ENCODE results near the gene OR2M5. TPM values are rescaled to one million over a fixed set of nuclear protein-coding genes. Genes with fewer than 3 reads are reported as not detected.

Gene OR2M5
- total RNA-seq = not detected in 2 replicates
- not detected in 2 replicates for polyA plus RNA-seq
- polyA plus RNA-seq (2012) = not detected in 2 replicates
- polyA minus RNA-seq (ENCODE audit: low replicate concordance) = not detected in 2 replicates

GRCh38 chr1:248144513-248145198 is at the start of gene OR2M5:
Gene OR2M5 (plus strand): TSS chr1:248145148. CDS start chr1:248145148, 0 bp downstream.
- no peak within 1 kb of the TSS for H3K9ac ChIP-seq (ENCODE audit: insufficient read depth, low read length)
- H3K4me3 ChIP-seq (replicated peaks in 1 of 4; ENCODE audit: control extremely low read depth in 1 of 4, insufficient read depth in 1 of 4, low read depth in 3 of 4, low read length in 4 of 4) = no peak within 1 kb of the TSS
- no peaks in the 10 kb centered on the region for H3K9me3 ChIP-seq (ENCODE audit: control insufficient read depth, insufficient read depth, low read depth, low read length)
- H3K27me3 ChIP-seq (ENCODE audit: control insufficient read depth, insufficient read depth, low read length) = no peaks in the 10 kb centered on the region
- no peaks in the 10 kb centered on the region for H3K79me2 ChIP-seq (ENCODE audit: control insufficient read depth, insufficient read depth, low read length)
- no peak within 1 kb of the TSS for H3K27ac ChIP-seq (ENCODE audit: insufficient read depth, low read length)
- no peaks in the 10 kb centered on the region for H4K20me1 ChIP-seq (ENCODE audit: control insufficient read depth, extremely low read depth, insufficient read depth, low read length)
- no peak within 1 kb of the TSS for H3K4me2 ChIP-seq (ENCODE audit: extremely low read depth, insufficient read depth, low read length)
- no peak for DNase-seq (ENCODE audit: low read depth in 2 of 2)
- TF ChIP-seq, protein P1, sequence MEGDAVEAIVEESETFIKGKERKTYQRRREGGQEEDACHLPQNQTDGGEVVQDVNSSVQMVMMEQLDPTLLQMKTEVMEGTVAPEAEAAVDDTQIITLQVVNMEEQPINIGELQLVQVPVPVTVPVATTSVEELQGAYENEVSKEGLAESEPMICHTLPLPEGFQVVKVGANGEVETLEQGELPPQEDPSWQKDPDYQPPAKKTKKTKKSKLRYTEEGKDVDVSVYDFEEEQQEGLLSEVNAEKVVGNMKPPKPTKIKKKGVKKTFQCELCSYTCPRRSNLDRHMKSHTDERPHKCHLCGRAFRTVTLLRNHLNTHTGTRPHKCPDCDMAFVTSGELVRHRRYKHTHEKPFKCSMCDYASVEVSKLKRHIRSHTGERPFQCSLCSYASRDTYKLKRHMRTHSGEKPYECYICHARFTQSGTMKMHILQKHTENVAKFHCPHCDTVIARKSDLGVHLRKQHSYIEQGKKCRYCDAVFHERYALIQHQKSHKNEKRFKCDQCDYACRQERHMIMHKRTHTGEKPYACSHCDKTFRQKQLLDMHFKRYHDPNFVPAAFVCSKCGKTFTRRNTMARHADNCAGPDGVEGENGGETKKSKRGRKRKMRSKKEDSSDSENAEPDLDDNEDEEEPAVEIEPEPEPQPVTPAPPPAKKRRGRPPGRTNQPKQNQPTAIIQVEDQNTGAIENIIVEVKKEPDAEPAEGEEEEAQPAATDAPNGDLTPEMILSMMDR (conservative IDR thresholded peaks at IDR 0.05 in 1 of 2, IDR thresholded peaks at IDR 0.05 in 1 of 2; ENCODE audit: low read depth in 1 of 2, low read length in 2 of 2) = no peak
- no peak for TF ChIP-seq EZH2 (IDR thresholded peaks at IDR 0.05; ENCODE audit: low read length, missing control alignments)
- H2AFZ ChIP-seq (ENCODE audit: low read length) = no peak within 1 kb of the TSS
- no peaks in the 10 kb centered on the region for H3K4me1 ChIP-seq (ENCODE audit: control insufficient read depth, extremely low read depth, insufficient read depth, low read length)
- H3K36me3 ChIP-seq (ENCODE audit: control insufficient read depth, insufficient read depth, low read length) = no peaks in the 10 kb centered on the region

DNA sequence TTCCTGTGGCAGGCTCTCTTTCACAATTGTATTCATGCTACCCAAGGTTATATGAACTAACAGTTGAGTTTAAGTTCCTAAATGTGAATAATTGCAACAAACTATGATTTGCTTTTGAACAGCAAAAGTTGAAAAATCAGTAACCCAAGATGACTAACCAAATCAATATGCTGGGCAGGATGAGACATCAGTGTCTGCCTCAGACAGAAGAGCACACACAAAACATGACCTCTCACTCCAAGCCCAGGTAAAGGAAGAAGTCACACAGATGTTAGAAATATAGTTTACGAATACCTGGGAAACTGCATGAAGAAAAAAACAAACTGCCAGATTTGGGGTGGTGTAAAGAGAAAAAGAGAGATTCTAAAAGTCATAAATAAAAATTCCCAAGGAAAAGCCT is 46.4 kb upstream of the OR2M5 start:
- H3K9ac ChIP-seq (ENCODE audit: insufficient read depth, low read length) = no peak overlapping the region
- no peaks in the 10 kb centered on the region for H3K9me3 ChIP-seq (ENCODE audit: control insufficient read depth, insufficient read depth, low read depth, low read length)
- no peak overlapping the region for H3K4me3 ChIP-seq (replicated peaks in 1 of 4; ENCODE audit: control extremely low read depth in 1 of 4, insufficient read depth in 1 of 4, low read depth in 3 of 4, low read length in 4 of 4)
- no peaks in the 10 kb centered on the region for H3K4me1 ChIP-seq (ENCODE audit: control insufficient read depth, extremely low read depth, insufficient read depth, low read length)
- H3K36me3 ChIP-seq (ENCODE audit: control insufficient read depth, insufficient read depth, low read length) = no peaks in the 10 kb centered on the region
- H3K27me3 ChIP-seq (ENCODE audit: control insufficient read depth, insufficient read depth, low read length) = no peaks in the 10 kb centered on the region
- no peak overlapping the region for H3K27ac ChIP-seq (ENCODE audit: insufficient read depth, low read length)
- no peak overlapping the region for H2AFZ ChIP-seq (ENCODE audit: low read length)
- H3K4me2 ChIP-seq (ENCODE audit: extremely low read depth, insufficient read depth, low read length) = no peak overlapping the region
- no peaks in the 10 kb centered on the region for H4K20me1 ChIP-seq (ENCODE audit: control insufficient read depth, extremely low read depth, insufficient read depth, low read length)
- no peak for TF ChIP-seq EZH2 (IDR thresholded peaks at IDR 0.05; ENCODE audit: low read length, missing control alignments)
- TF ChIP-seq, protein P1 (conservative IDR thresholded peaks at IDR 0.05 in 1 of 2, IDR thresholded peaks at IDR 0.05 in 1 of 2; ENCODE audit: low read depth in 1 of 2, low read length in 2 of 2) = no peak
- H3K79me2 ChIP-seq (ENCODE audit: control insufficient read depth, insufficient read depth, low read length) = no peaks in the 10 kb centered on the region
- DNase-seq (ENCODE audit: low read depth in 2 of 2) = no peak

- Histone ChIP-seq H3K79me2 (ENCODE audit: control insufficient read depth, insufficient read depth, low read length) (no peaks in the 10 kb centered on the region), H3K4me1 (ENCODE audit: control insufficient read depth, extremely low read depth, insufficient read depth, low read length) (no peaks in the 10 kb centered on the region), H2AFZ (ENCODE audit: low read length) (no peak overlapping the region), H3K36me3 (ENCODE audit: control insufficient read depth, insufficient read depth, low read length) (no peaks in the 10 kb centered on the region), H4K20me1 (ENCODE audit: control insufficient read depth, extremely low read depth, insufficient read depth, low read length) (no peaks in the 10 kb centered on the region), H3K4me2 (ENCODE audit: extremely low read depth, insufficient read depth, low read length) (no peak overlapping the region), H3K27ac (ENCODE audit: insufficient read depth, low read length) (no peak overlapping the region), H3K4me3 (replicated peaks in 1 of 4; ENCODE audit: control extremely low read depth in 1 of 4, insufficient read depth in 1 of 4, low read depth in 3 of 4, low read length in 4 of 4) (no peak overlapping the region), H3K9ac (ENCODE audit: insufficient read depth, low read length) (no peak overlapping the region), H3K9me3 (ENCODE audit: control insufficient read depth, insufficient read depth, low read depth, low read length) (no peaks in the 10 kb centered on the region), H3K27me3 (ENCODE audit: control insufficient read depth, insufficient read depth, low read length) (no peaks in the 10 kb centered on the region)
- no peak for TF ChIP-seq EZH2 (IDR thresholded peaks at IDR 0.05; ENCODE audit: low read length, missing control alignments)
- TF ChIP-seq, protein P1 (conservative IDR thresholded peaks at IDR 0.05 in 1 of 2, IDR thresholded peaks at IDR 0.05 in 1 of 2; ENCODE audit: low read depth in 1 of 2, low read length in 2 of 2) = no peak
- DNase-seq (ENCODE audit: low read depth in 2 of 2) = no peak
Observed at GRCh38 chr1:248102847-248103246, 42.1 kb upstream of the OR2M5 start.

Measured in fibroblast of lung (primary cell).